GM12892 (cell line): Measurements from ENCODE around the gene MUC5AC.
"Not testable (repeated sequence)": the region's sequence is repeated elsewhere in the genome, so short reads cannot be mapped to it uniquely, and the experiment has no call there.

Experiments
- DNase-seq: peaks from one replicate; pipeline ENCODE4 v3.0.0; 2011; ENCODE audit not compliant: insufficient read length
- FAIRE-seq: peaks from 2 replicates; lab custom pipeline; 2011; peaks lifted over from hg19 to GRCh38; lab: Jason Lieb, UNC
- POLR2A ChIP-seq: IDR thresholded peaks from 2 replicates; pipeline ENCODE4 v1.6.1; 2011; ENCODE audit warnings: low read depth, low read length, control low read depth
- POLR2AphosphoS5 ChIP-seq: IDR thresholded peaks from 2 replicates; pipeline ENCODE4 v1.6.1; 2011; ENCODE audit warnings: low read depth, low read length, control low read depth
- TAF1 ChIP-seq: IDR thresholded peaks from 2 replicates; pipeline ENCODE4 v1.6.1; 2011; ENCODE audit warnings: low read depth, mild to moderate bottlenecking, control low read depth, low read length, borderline replicate concordance

MUC5AC gene

GRCh38 chr11:1153951-1154493 is 3.7 kb upstream of the MUC5AC start:
- no peak for DNase-seq
- TF ChIP-seq POLR2AphosphoS5 (no peak), POLR2A (no peak)
- FAIRE-seq: no peak

GRCh38 chr11:1154656-1155055 is 3.1 kb upstream of the MUC5AC start:
- not testable (repeated sequence) for DNase-seq, FAIRE-seq

- FAIRE-seq (no peak), DNase-seq (no peak)
- TF ChIP-seq POLR2AphosphoS5: no peak
- no peak for TF ChIP-seq POLR2A
- no peak for TF ChIP-seq TAF1
These were observed 2.5 kb upstream of the MUC5AC start for GRCh38 chr11:1155274-1155693.

GRCh38 chr11:1156506-1157340 is 1.0 kb upstream of the MUC5AC start:
- FAIRE-seq: no peak
- TF ChIP-seq POLR2AphosphoS5 (no peak), POLR2A (no peak), TAF1 (no peak)
- DNase-seq: no peak

GRCh38 chr11:1157341-1157644 is 460 bp upstream of the MUC5AC start:
- no peak for FAIRE-seq
- TF ChIP-seq POLR2A (no peak), TAF1 (no peak), POLR2AphosphoS5 (no peak)

GRCh38 chr11:1158681-1159487 is 1.1 kb downstream of the MUC5AC start:
- FAIRE-seq (no peak), DNase-seq (no peak)
- no peak for TF ChIP-seq TAF1
- TF ChIP-seq POLR2A: no peak
- TF ChIP-seq POLR2AphosphoS5: no peak

More at GRCh38 chr11:1157341-1157644, 460 bp upstream of the MUC5AC start:
- DNase-seq: no peak

- FAIRE-seq, DNase-seq: not testable (repeated sequence)
These were observed 1.9 kb downstream of the MUC5AC start for GRCh38 chr11:1159488-1160220.

- DNase-seq (no peak), FAIRE-seq (no peak)
- TF ChIP-seq TAF1: no peak
- no peak for TF ChIP-seq POLR2AphosphoS5
- no peak for TF ChIP-seq POLR2A
These were observed 2.7 kb downstream of the MUC5AC start for GRCh38 chr11:1160231-1161101.

- no peak for FAIRE-seq
These were observed 3.8 kb downstream of the MUC5AC start for GRCh38 chr11:1161410-1162137.

GRCh38 chr11:1162138-1162475 is 4.4 kb downstream of the MUC5AC start:
- TF ChIP-seq TAF1: no peak
- no peak for TF ChIP-seq POLR2AphosphoS5
- no peak for TF ChIP-seq POLR2A
- DNase-seq (no peak), FAIRE-seq (no peak)

More at GRCh38 chr11:1161410-1162137, 3.8 kb downstream of the MUC5AC start:
- DNase-seq: no peak
- TF ChIP-seq TAF1 (no peak), POLR2A (no peak), POLR2AphosphoS5 (no peak)

GRCh38 chr11:1162491-1163311 is 4.9 kb downstream of the MUC5AC start:
- TF ChIP-seq POLR2A (no peak), TAF1 (no peak)
- DNase-seq: no peak
- FAIRE-seq: no peak
